Neural cell (in vitro differentiated cells): ENCODE results near the gene SAT1. TPM values are rescaled to one million over a fixed set of nuclear protein-coding genes. Genes with fewer than 3 reads are reported as not detected.

Source experiments
- H2AFZ ChIP-seq: fragments of 200-600, 300-800 bp; sonication (generic), shearing (Covaris generic); 2 replicates; pipeline ENCODE4 v1.6.0; 2014; ENCODE audit warnings: low read depth, mild to moderate bottlenecking, antibody characterized with exemption, low read length, moderate library complexity
- H3F3A ChIP-seq: fragments of 200-600 bp; shearing (Covaris generic); 2 replicates; pipeline ENCODE4 v1.6.1; 2016; ENCODE audit warnings: mild to moderate bottlenecking, moderate library complexity, mixed read lengths, antibody characterized with exemption, low read length; ENCODE audit not compliant: insufficient read depth, poor library complexity, severe bottlenecking
- H3K27ac ChIP-seq: fragments of 200-600, 300-800 bp; sonication (generic), shearing (Covaris generic); 2 replicates; pipeline ENCODE4 v1.5.1; 2014; ENCODE audit warnings: mild to moderate bottlenecking, low read length, moderate library complexity
- H3K27me3 ChIP-seq: fragments of 300-800, 200-600 bp; sonication (generic), shearing (Covaris generic); 2 replicates; pipeline ENCODE4 v1.6.0; 2014; ENCODE audit warnings: mild to moderate bottlenecking, low read depth, low read length, moderate library complexity; ENCODE audit not compliant: insufficient read depth
- H3K36me3 ChIP-seq: fragments of 300-800, 200-600 bp; sonication (generic), shearing (Covaris generic); 2 replicates; pipeline ENCODE4 v1.5.1; 2014; ENCODE audit warnings: mild to moderate bottlenecking, antibody characterized with exemption, low read length, moderate library complexity; ENCODE audit not compliant: insufficient read depth
- H3K4me2 ChIP-seq: fragments of 300-800, 200-600 bp; sonication (generic), shearing (Covaris generic); 2 replicates; pipeline ENCODE4 v1.6.0; 2014; ENCODE audit warnings: mild to moderate bottlenecking, low read length
- H3K4me3 ChIP-seq: fragments of 300-800, 200-600 bp; sonication (generic), shearing (Covaris generic); 2 replicates; pipeline ENCODE4 v1.5.1; 2014; ENCODE audit warnings: mild to moderate bottlenecking, low read length, moderate library complexity
- H3K79me2 ChIP-seq: fragments of 200-600 bp; shearing (Covaris generic); replicated peaks from 2 replicates; pipeline ENCODE4 v1.6.0; 2014; ENCODE audit warnings: mild to moderate bottlenecking, low read length, moderate library complexity; ENCODE audit not compliant: insufficient read depth
- H3K9ac ChIP-seq: fragments of 300-800, 200-600 bp; sonication (generic), shearing (Covaris generic); 2 replicates; pipeline ENCODE4 v1.6.1; 2016; ENCODE audit warnings: mild to moderate bottlenecking, low read length, mixed read lengths
- H3K9me2 ChIP-seq: fragments of 200-600 bp; shearing (Covaris generic); 2 replicates; pipeline ENCODE4 v1.6.1; 2016; ENCODE audit warnings: mild to moderate bottlenecking, low read length, mixed read lengths; ENCODE audit not compliant: insufficient read depth
- H3K9me3 ChIP-seq: fragments of 200-600, 300-800 bp; sonication (generic), shearing (Covaris generic); 2 replicates; pipeline ENCODE4 v1.6.1; 2016; ENCODE audit warnings: mild to moderate bottlenecking, mixed run types, low read length, moderate library complexity, mixed read lengths
- H4K20me1 ChIP-seq: fragments of 200-600 bp; shearing (Covaris generic); 2 replicates; pipeline ENCODE4 v1.6.1; 2016; ENCODE audit warnings: mild to moderate bottlenecking, mixed run types; ENCODE audit not compliant: insufficient read depth
- CTCF ChIP-seq: fragments of 450-650 bp; IDR thresholded peaks from 2 replicates; pipeline ENCODE4 v1.5.1; 2014; ENCODE audit warnings: antibody characterized with exemption, mild to moderate bottlenecking, moderate library complexity; ENCODE audit not compliant: poor library complexity, severe bottlenecking
- EP300 ChIP-seq: fragments of 450-650 bp; conservative IDR thresholded peaks from 2 replicates; pipeline ENCODE4 v1.6.1; 2014; ENCODE audit warnings: antibody characterized with exemption, mild to moderate bottlenecking, moderate library complexity; ENCODE audit not compliant: poor library complexity, severe bottlenecking
- EZH2 ChIP-seq: fragments of 200-600, 300-800 bp; shearing (Covaris generic), sonication (generic); IDR thresholded peaks from 2 replicates; pipeline ENCODE4 v1.6.1; 2014; ENCODE audit warnings: antibody characterized with exemption, low read length, borderline replicate concordance, mild to moderate bottlenecking; ENCODE audit not compliant: insufficient read depth, poor library complexity, severe bottlenecking
- MXI1 ChIP-seq: fragments of 450-650 bp; conservative IDR thresholded peaks from 2 replicates; pipeline ENCODE4 v1.6.1; 2014; ENCODE audit warnings: antibody characterized with exemption, mild to moderate bottlenecking; ENCODE audit not compliant: poor library complexity, severe bottlenecking
- POLR2AphosphoS5 ChIP-seq: IDR thresholded peaks from 2 replicates; pipeline ENCODE4 v1.6.1; 2012
- RAD21 ChIP-seq: fragments of 450-650 bp; conservative IDR thresholded peaks from 2 replicates; pipeline ENCODE4 v1.6.1; 2014; ENCODE audit warnings: antibody characterized with exemption, mild to moderate bottlenecking, moderate library complexity
- REST ChIP-seq: IDR thresholded peaks from 2 replicates; pipeline ENCODE4 v1.6.1; 2012; ENCODE audit warnings: borderline replicate concordance
- SMC3 ChIP-seq: fragments of 450-650 bp; conservative IDR thresholded peaks from 2 replicates; pipeline ENCODE4 v1.6.1; 2014; ENCODE audit warnings: antibody characterized with exemption, mild to moderate bottlenecking, moderate library complexity; ENCODE audit not compliant: poor library complexity
- TAF1 ChIP-seq: IDR thresholded peaks from 2 replicates; pipeline ENCODE4 v1.6.1; 2012; ENCODE audit warnings: low read depth
- polyA plus RNA-seq: library from polyadenylated mRNA; depleted of rRNA; stranded (reverse); fragments of >200 nt; gene quantifications from 2 replicates; pipeline ENCODE4 v1.2.3, GENCODE V29; 2014

Gene SAT1
- polyA plus RNA-seq, 1 donor from 2014 or later: 95.2 TPM

- H3K4me3 ChIP-seq: no peak overlapping the region
- no peaks in the 10 kb centered on the region for H4K20me1 ChIP-seq
- H3K4me2 ChIP-seq: no peak overlapping the region
- H3K9me2 ChIP-seq: no peaks in the 10 kb centered on the region
- H3K36me3 ChIP-seq: no peaks in the 10 kb centered on the region
- no peaks in the 10 kb centered on the region for H3K27me3 ChIP-seq
- H3K9me3 ChIP-seq: no peaks in the 10 kb centered on the region
- H3K79me2 ChIP-seq: no peaks in the 10 kb centered on the region
- no peak overlapping the region for H2AFZ ChIP-seq
- H3K27ac ChIP-seq: no peak overlapping the region
- TF ChIP-seq POLR2AphosphoS5 (no peak), SMC3 (no peak), MXI1 (no peak), REST (no peak), EZH2 (no peak), RAD21 (no peak), CTCF (no peak), EP300 (no peak), TAF1 (no peak)
- H3K9ac ChIP-seq: no peak overlapping the region
- no peaks in the 10 kb centered on the region for H3F3A ChIP-seq
Measured at GRCh38 chrX:23825675-23826074, 42.7 kb downstream of the SAT1 start.

- Histone ChIP-seq H3K27me3 (no peaks in the 10 kb centered on the region), H4K20me1 (no peaks in the 10 kb centered on the region), H3F3A (no peaks in the 10 kb centered on the region), H2AFZ (no peak overlapping the region), H3K9me2 (no peaks in the 10 kb centered on the region), H3K4me2 (no peak overlapping the region), H3K9me3 (no peaks in the 10 kb centered on the region), H3K79me2 (no peaks in the 10 kb centered on the region), H3K9ac (no peak overlapping the region), H3K36me3 (no peaks in the 10 kb centered on the region), H3K4me3 (no peak overlapping the region), H3K27ac (no peak overlapping the region)
- no peak for TF ChIP-seq POLR2AphosphoS5
- TF ChIP-seq TAF1: no peak
- TF ChIP-seq RAD21: no peak
- no peak for TF ChIP-seq CTCF
- TF ChIP-seq EZH2: no peak
- no peak for TF ChIP-seq EP300
- no peak for TF ChIP-seq MXI1
- no peak for TF ChIP-seq REST
- TF ChIP-seq SMC3: no peak
Measured at GRCh38 chrX:23826216-23826615, 43.2 kb downstream of the SAT1 start.
